ENCODE data around the gene ARHGAP15. TPM values are rescaled to one million over a fixed set of nuclear protein-coding genes. Genes with fewer than 3 reads are reported as not detected.

ARHGAP15 gene
- total RNA-seq, 1 experiment from 2014 or later: not detected

DNA sequence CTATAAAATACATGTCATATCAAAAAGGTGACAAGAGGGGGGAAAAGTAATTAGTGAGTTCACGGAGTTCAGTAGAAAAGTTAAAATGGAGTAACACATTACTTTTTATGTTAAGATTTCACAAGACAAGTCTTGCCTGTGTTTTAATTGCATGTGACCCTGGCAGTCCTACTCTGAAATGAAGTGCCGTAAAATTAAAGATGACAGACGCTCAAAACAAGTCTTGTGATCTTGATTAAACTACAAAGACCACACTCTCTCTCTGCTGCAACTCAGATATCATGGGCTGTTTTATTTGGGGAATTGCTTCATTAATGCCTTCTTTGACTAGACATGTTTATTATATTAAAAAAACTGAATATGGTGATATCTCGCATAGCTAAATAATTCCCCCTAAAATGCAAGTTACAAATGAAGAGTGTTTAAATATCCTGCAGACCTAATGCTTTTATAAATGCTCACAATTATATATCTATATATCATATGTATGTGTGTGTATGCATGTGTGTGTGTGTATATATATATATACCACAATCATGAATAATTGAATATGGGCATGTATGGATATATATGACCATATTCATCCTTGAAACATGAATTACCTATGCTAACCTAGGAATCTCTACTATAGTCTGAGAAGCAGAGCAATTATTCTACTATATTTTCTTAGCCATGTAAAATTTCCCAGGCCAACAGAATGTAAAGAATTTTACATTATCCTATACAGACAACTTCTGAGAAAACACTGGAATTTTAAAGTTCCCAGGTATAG lies 647.5 kb downstream of the ARHGAP15 start:
- no peaks in the 10 kb centered on the region for H3F3A ChIP-seq (ENCODE audit: insufficient read depth, low read depth)
- no peak overlapping the region for H3K27ac ChIP-seq
- H4K20me1 ChIP-seq (ENCODE audit: insufficient read depth): no peaks in the 10 kb centered on the region; the same call in 1 of the 2 replicates
- CTCF ChIA-PET: no interaction called here
- no peaks in the 10 kb centered on the region for H3K9me3 ChIP-seq (ENCODE audit: insufficient read depth, low read depth)
- no peak overlapping the region for H3K4me3 ChIP-seq
- H3K9me2 ChIP-seq (ENCODE audit: insufficient read depth): no peaks in the 10 kb centered on the region; the same call in 1 of the 2 replicates
- no peak for DNase-seq
- H2AFZ ChIP-seq: no peak overlapping the region
- H3K79me2 ChIP-seq (ENCODE audit: low read depth): no peaks in the 10 kb centered on the region
- H3K27me3 ChIP-seq (ENCODE audit: insufficient read depth, low read depth): no peaks in the 10 kb centered on the region
- no TSS peak for BruUV-seq (replicated peaks)
- H3K4me2 ChIP-seq: no peak overlapping the region
- no peaks in the 10 kb centered on the region for H3K36me3 ChIP-seq (ENCODE audit: low read depth)
- TF ChIP-seq, protein P1, sequence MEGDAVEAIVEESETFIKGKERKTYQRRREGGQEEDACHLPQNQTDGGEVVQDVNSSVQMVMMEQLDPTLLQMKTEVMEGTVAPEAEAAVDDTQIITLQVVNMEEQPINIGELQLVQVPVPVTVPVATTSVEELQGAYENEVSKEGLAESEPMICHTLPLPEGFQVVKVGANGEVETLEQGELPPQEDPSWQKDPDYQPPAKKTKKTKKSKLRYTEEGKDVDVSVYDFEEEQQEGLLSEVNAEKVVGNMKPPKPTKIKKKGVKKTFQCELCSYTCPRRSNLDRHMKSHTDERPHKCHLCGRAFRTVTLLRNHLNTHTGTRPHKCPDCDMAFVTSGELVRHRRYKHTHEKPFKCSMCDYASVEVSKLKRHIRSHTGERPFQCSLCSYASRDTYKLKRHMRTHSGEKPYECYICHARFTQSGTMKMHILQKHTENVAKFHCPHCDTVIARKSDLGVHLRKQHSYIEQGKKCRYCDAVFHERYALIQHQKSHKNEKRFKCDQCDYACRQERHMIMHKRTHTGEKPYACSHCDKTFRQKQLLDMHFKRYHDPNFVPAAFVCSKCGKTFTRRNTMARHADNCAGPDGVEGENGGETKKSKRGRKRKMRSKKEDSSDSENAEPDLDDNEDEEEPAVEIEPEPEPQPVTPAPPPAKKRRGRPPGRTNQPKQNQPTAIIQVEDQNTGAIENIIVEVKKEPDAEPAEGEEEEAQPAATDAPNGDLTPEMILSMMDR (conservative IDR thresholded peaks at IDR 0.05): no peak
- no peaks in the 10 kb centered on the region for H3K4me1 ChIP-seq (replicated peaks; ENCODE audit: insufficient read depth)
- POLR2A ChIA-PET (ENCODE audit: unreplicated experiment): no interaction called here
- intact Hi-C loops (cut with micrococcal nuclease; ENCODE audit: unreplicated experiment): no loop called here

DNA sequence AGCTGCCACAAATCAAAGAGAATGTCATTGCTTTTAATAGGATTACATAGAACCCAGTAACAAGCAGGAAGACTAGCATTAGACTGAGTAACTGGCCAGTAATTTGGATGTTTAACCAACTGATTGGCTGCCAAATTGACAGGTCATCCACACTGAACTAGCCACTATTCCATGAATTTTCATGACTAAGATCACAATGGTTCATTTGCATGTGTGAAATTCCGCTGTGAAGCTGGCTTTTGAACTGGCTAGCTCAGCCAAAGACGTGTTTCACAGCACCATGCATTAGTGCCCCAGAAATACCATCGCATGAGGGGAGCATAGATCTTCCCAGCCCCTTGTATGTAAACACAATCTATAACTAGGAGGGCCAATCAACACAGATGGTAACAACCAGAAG lies 649.8 kb downstream of the ARHGAP15 start:
- intact Hi-C loops (cut with micrococcal nuclease; ENCODE audit: unreplicated experiment): no loop called here
- H4K20me1 ChIP-seq (ENCODE audit: insufficient read depth): no peaks in the 10 kb centered on the region; the same call in 1 of the 2 replicates
- no peak overlapping the region for H2AFZ ChIP-seq
- H3K9me2 ChIP-seq (ENCODE audit: insufficient read depth): no peaks in the 10 kb centered on the region; the same call in 1 of the 2 replicates
- no peaks in the 10 kb centered on the region for H3K4me1 ChIP-seq (replicated peaks; ENCODE audit: insufficient read depth)
- H3K9me3 ChIP-seq (ENCODE audit: insufficient read depth, low read depth): no peaks in the 10 kb centered on the region
- no peak for DNase-seq
- H3F3A ChIP-seq (ENCODE audit: insufficient read depth, low read depth): no peaks in the 10 kb centered on the region
- TF ChIP-seq, protein P1 (conservative IDR thresholded peaks at IDR 0.05): no peak
- TF ChIP-seq EZH2 (IDR thresholded peaks at IDR 0.05; ENCODE audit: low read depth): no peak
- H3K27ac ChIP-seq: no peak overlapping the region
- no peak overlapping the region for H3K4me2 ChIP-seq
- BruUV-seq (replicated peaks): no TSS peak
- H3K36me3 ChIP-seq (ENCODE audit: low read depth): no peaks in the 10 kb centered on the region
- no peak overlapping the region for H3K4me3 ChIP-seq
- H3K27me3 ChIP-seq (ENCODE audit: insufficient read depth, low read depth): no peaks in the 10 kb centered on the region
- H3K79me2 ChIP-seq (ENCODE audit: low read depth): no peaks in the 10 kb centered on the region
- POLR2A ChIA-PET (ENCODE audit: unreplicated experiment): no interaction called here
- CTCF ChIA-PET: interaction anchor here (0.6 kb wide), 1 partner anchor 60 kb away, joined by 3 read pairs; no protein-coding TSS in a partner anchor

DNA sequence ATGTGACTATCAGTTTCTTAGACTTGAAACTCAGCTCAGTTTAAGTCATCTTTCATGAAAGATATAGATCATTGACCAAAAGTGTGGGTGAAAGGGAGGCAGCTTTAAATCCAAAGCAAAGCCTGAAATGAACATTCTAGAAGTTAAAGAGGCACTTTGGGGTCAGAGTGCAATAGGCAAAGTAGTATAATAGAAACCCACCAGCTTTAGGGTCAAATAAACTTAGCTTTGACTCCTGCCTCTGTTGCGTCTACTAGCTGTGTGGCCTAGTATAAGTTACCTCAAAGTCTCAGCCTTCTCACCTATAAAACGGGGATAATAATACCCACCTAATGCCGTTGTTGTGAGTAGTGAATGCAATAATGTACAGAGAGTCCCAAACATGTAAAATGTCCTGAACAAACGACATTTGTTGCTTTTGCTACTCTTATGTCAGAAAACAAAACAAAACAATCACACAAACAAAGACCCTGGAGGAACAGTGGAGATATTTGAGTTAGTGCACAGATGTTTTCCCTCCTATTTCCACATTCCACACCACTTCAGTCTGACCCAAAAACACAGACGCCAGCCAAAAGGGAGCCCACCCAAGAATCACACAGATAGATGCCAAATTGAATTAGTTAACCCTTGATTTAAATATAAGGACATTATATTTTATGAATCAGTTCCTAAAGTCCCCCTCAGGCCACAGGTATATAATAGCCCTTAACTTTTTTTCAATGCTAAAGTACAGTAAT lies 657.0 kb downstream of the ARHGAP15 start:
- Histone ChIP-seq H3K4me1 (replicated peaks; ENCODE audit: insufficient read depth) (no peaks in the 10 kb centered on the region), H3K36me3 (ENCODE audit: low read depth) (no peaks in the 10 kb centered on the region), H3K27ac (no peak overlapping the region), H3K9me2 (ENCODE audit: insufficient read depth) (no peaks in the 10 kb centered on the region), H3K27me3 (ENCODE audit: insufficient read depth, low read depth) (no peaks in the 10 kb centered on the region), H3K4me3 (no peak overlapping the region), H3K79me2 (ENCODE audit: low read depth) (no peaks in the 10 kb centered on the region), H3F3A (ENCODE audit: insufficient read depth, low read depth) (no peaks in the 10 kb centered on the region), H3K9me3 (ENCODE audit: insufficient read depth, low read depth) (no peaks in the 10 kb centered on the region), H2AFZ (no peak overlapping the region), H4K20me1 (ENCODE audit: insufficient read depth) (no peaks in the 10 kb centered on the region), H3K4me2 (no peak overlapping the region)
- CTCF ChIA-PET: no interaction called here
- no TSS peak for BruUV-seq (replicated peaks)
- TF ChIP-seq EZH2 (IDR thresholded peaks at IDR 0.05; ENCODE audit: low read depth): no peak
- TF ChIP-seq, protein P1 (conservative IDR thresholded peaks at IDR 0.05): no peak
- POLR2A ChIA-PET (ENCODE audit: unreplicated experiment): no interaction called here
- intact Hi-C loops (cut with micrococcal nuclease; ENCODE audit: unreplicated experiment): no loop called here
- DNase-seq: no peak
